ENCODE results near the gene HEPHL1. TPM values are rescaled to one million over a fixed set of nuclear protein-coding genes. Genes with fewer than 3 reads are reported as not detected.

The HEPHL1 gene
- total and polyA plus RNA-seq, 2 donors (not counting 1 experiment from before 2014, with no cell fraction given) = not detected

GRCh38 chr11:94017446-94017845, 3.7 kb upstream of the HEPHL1 start:
- H3K27ac ChIP-seq (ENCODE audit: low read length in 2 of 2) = no peak overlapping the region
- Mint-ChIP-seq H3K27ac (no peak overlapping the region), H3K4me3 (no peak overlapping the region), H3K4me1 (no peaks in the 10 kb centered on the region), H3K9me3 (ENCODE audit: insufficient read depth) (peaks cover 11% of the 10 kb centered on the region), H3K27me3 (peaks cover 5% of the 10 kb centered on the region)
- H3K79me2 ChIP-seq (ENCODE audit: control insufficient read depth, insufficient read depth, low read length) = no peaks in the 10 kb centered on the region
- no peak for TF ChIP-seq CTCF (IDR thresholded peaks at IDR 0.05)
- TF ChIP-seq EZH2 (IDR thresholded peaks at IDR 0.05; ENCODE audit: borderline replicate concordance, insufficient read depth, low read depth, low read length, poor library complexity, severe bottlenecking) = no peak
- ATAC-seq (ENCODE audit: low read depth) = no peak
- no peak for DNase-seq
- H4K20me1 ChIP-seq (ENCODE audit: control insufficient read depth, insufficient read depth, low read length, poor library complexity, severe bottlenecking) = no peaks in the 10 kb centered on the region
- peaks cover 0 to 3% (median 0%) of the 10 kb centered on the region in 3 donors for H3K9me3 ChIP-seq (ENCODE audit: control extremely low read depth in 1 of 3, control insufficient read depth in 2 of 3, insufficient read depth in 1 of 3, low read length in 2 of 3)
- H3K4me3 ChIP-seq (ENCODE audit: control extremely low read depth in 1 of 5, extremely low read depth in 1 of 5, insufficient read depth in 1 of 5, low read depth in 2 of 5, low read length in 4 of 5) = no peak overlapping the region
- H3K4me1 ChIP-seq (ENCODE audit: control insufficient read depth in 2 of 2, insufficient read depth in 2 of 2, low read length in 2 of 2) = no peaks in the 10 kb centered on the region
- no peaks in the 10 kb centered on the region for H3K36me3 ChIP-seq (replicated peaks in 1 of 2; ENCODE audit: control extremely low read depth in 1 of 2, control insufficient read depth in 1 of 2, extremely low read depth in 1 of 2, insufficient read depth in 2 of 2, low read length in 1 of 2)
- no peak overlapping the region for H3K4me2 ChIP-seq (replicated peaks; ENCODE audit: low read depth, low read length, poor library complexity, severe bottlenecking)
- intact Hi-C loops (cut with micrococcal nuclease) = no loop called here
- ChIA-PET CTCF (no interaction called here), POLR2A (no interaction called here)
- peaks cover 0 to 6% (median 1%) of the 10 kb centered on the region in 4 experiments for H3K27me3 ChIP-seq (replicated peaks in 1 of 4; ENCODE audit: control extremely low read depth in 1 of 4, control insufficient read depth in 3 of 4, insufficient read depth in 4 of 4, low read length in 3 of 4)
- no peak overlapping the region for H3K9ac ChIP-seq (ENCODE audit: low read length)
- H2AFZ ChIP-seq (ENCODE audit: insufficient read depth, low read depth, low read length, poor library complexity, severe bottlenecking) = no peak overlapping the region

- no peak overlapping the region for H3K4me2 ChIP-seq (replicated peaks; ENCODE audit: low read depth, low read length, poor library complexity, severe bottlenecking)
- intact Hi-C loops (cut with micrococcal nuclease) = no loop called here
Measured at GRCh38 chr11:94018721-94019120, 2.4 kb upstream of the HEPHL1 start.

More at GRCh38 chr11:94018721-94019120, 2.4 kb upstream of the HEPHL1 start:
- WGBS (ENCODE audit: insufficient coverage) = no CpG with 5 or more reads among the region's 4 CpGs
- H3K36me3 ChIP-seq (replicated peaks in 1 of 2; ENCODE audit: control extremely low read depth in 1 of 2, control insufficient read depth in 1 of 2, extremely low read depth in 1 of 2, insufficient read depth in 2 of 2, low read length in 1 of 2) = no peaks in the 10 kb centered on the region
- peaks cover 0 to 4% (median 0%) of the 10 kb centered on the region in 4 experiments for H3K27me3 ChIP-seq (replicated peaks in 1 of 4; ENCODE audit: control extremely low read depth in 1 of 4, control insufficient read depth in 3 of 4, insufficient read depth in 4 of 4, low read length in 3 of 4)
- H3K9ac ChIP-seq (ENCODE audit: low read length) = no peak overlapping the region
- H3K27ac Mint-ChIP-seq = no peak overlapping the region
- no peak overlapping the region for H3K4me3 ChIP-seq (ENCODE audit: control extremely low read depth in 1 of 5, extremely low read depth in 1 of 5, insufficient read depth in 1 of 5, low read depth in 2 of 5, low read length in 4 of 5)
- ChIA-PET POLR2A (no interaction called here), CTCF (interaction anchor here (0.7 kb wide), 1 partner anchor 97 kb away, joined by 4 read pairs; no protein-coding TSS in a partner anchor)
- H2AFZ ChIP-seq (ENCODE audit: insufficient read depth, low read depth, low read length, poor library complexity, severe bottlenecking) = no peak overlapping the region
- H3K4me1 Mint-ChIP-seq = no peaks in the 10 kb centered on the region
- no peak overlapping the region for H3K27ac ChIP-seq (ENCODE audit: low read length in 2 of 2)
- peaks cover 11% of the 10 kb centered on the region for H3K9me3 Mint-ChIP-seq (ENCODE audit: insufficient read depth)
- H4K20me1 ChIP-seq (ENCODE audit: control insufficient read depth, insufficient read depth, low read length, poor library complexity, severe bottlenecking) = no peaks in the 10 kb centered on the region
- no peaks in the 10 kb centered on the region for H3K4me1 ChIP-seq (ENCODE audit: control insufficient read depth in 2 of 2, insufficient read depth in 2 of 2, low read length in 2 of 2)
- ATAC-seq (ENCODE audit: low read depth) (no peak), DNase-seq (no peak)
- peaks cover 5% of the 10 kb centered on the region for H3K27me3 Mint-ChIP-seq
- no peaks in the 10 kb centered on the region for H3K79me2 ChIP-seq (ENCODE audit: control insufficient read depth, insufficient read depth, low read length)
- H3K9me3 ChIP-seq (ENCODE audit: control extremely low read depth in 1 of 3, control insufficient read depth in 2 of 3, insufficient read depth in 1 of 3, low read length in 2 of 3) = peaks cover 0 to 3% (median 0%) of the 10 kb centered on the region in 3 donors
- no peak overlapping the region for H3K4me3 Mint-ChIP-seq
- TF ChIP-seq EZH2 (IDR thresholded peaks at IDR 0.05; ENCODE audit: borderline replicate concordance, insufficient read depth, low read depth, low read length, poor library complexity, severe bottlenecking) = no peak
- TF ChIP-seq CTCF (IDR thresholded peaks at IDR 0.05) = no peak

All from B cell (primary cell).